H9 (cell line): ENCODE data around the gene TPRX1. TPM values are rescaled to one million over a fixed set of nuclear protein-coding genes. Genes with fewer than 3 reads are reported as not detected.

Source experiments
- DNase-seq: peaks from one replicate; pipeline ENCODE4 v3.0.0-alpha.2; 2017
- H2AFZ ChIP-seq: one replicate; pipeline ENCODE4 v1.6.1; 2013; ENCODE audit warnings: mild to moderate bottlenecking, low read length, control low read depth, moderate library complexity
- H2AK5ac ChIP-seq: 2 replicates; pipeline ENCODE4 v1.6.1; 2013; ENCODE audit warnings: low read length, control low read depth, mixed read lengths; ENCODE audit not compliant: insufficient read length
- H2BK120ac ChIP-seq: one replicate; pipeline ENCODE4 v1.6.1; 2013; ENCODE audit warnings: low read depth, mild to moderate bottlenecking, low read length, control low read depth, inconsistent platforms; ENCODE audit not compliant: poor library complexity, severe bottlenecking
- H2BK12ac ChIP-seq: 2 replicates; pipeline ENCODE4 v1.6.1; 2013; ENCODE audit warnings: low read length, control low read depth, mixed read lengths, low read depth; ENCODE audit not compliant: insufficient read length
- H2BK15ac ChIP-seq: 2 replicates; pipeline ENCODE4 v1.6.1; 2013; ENCODE audit warnings: low read depth, low read length, control low read depth
- H2BK20ac ChIP-seq: one replicate; pipeline ENCODE4 v1.6.1; 2013; ENCODE audit warnings: low read depth, mild to moderate bottlenecking, low read length, control low read depth, inconsistent platforms; ENCODE audit not compliant: poor library complexity, severe bottlenecking
- H2BK5ac ChIP-seq: 2 replicates; pipeline ENCODE4 v1.6.1; 2013; ENCODE audit warnings: low read length, control low read depth, mixed read lengths; ENCODE audit not compliant: insufficient read length
- H3K14ac ChIP-seq: 2 replicates; pipeline ENCODE4 v1.6.1; 2013; ENCODE audit warnings: low read length, control low read depth; ENCODE audit not compliant: insufficient read depth
- H3K18ac ChIP-seq: 2 replicates; pipeline ENCODE4 v1.6.1; 2013; ENCODE audit warnings: low read depth, mild to moderate bottlenecking, mixed read lengths, low read length, control low read depth; ENCODE audit not compliant: insufficient read length
- H3K23ac ChIP-seq: 2 replicates; pipeline ENCODE4 v1.6.1; 2013; ENCODE audit warnings: low read length, control low read depth, mixed read lengths, low read depth; ENCODE audit not compliant: insufficient read length
- H3K23me2 ChIP-seq: 2 replicates; pipeline ENCODE4 v1.6.1; 2013; ENCODE audit warnings: low read depth, mild to moderate bottlenecking, mixed read lengths, low read length, control low read depth; ENCODE audit not compliant: insufficient read length, poor library complexity, severe bottlenecking
- H3K27ac ChIP-seq: 2 replicates; pipeline ENCODE4 v1.5.1; 2013; ENCODE audit warnings: low read length, control low read depth, mixed read lengths, low read depth; ENCODE audit not compliant: insufficient read length
- H3K27me3 ChIP-seq: 2 replicates; pipeline ENCODE4 v1.6.1; 2013; ENCODE audit warnings: low read length, control low read depth, inconsistent platforms; ENCODE audit not compliant: insufficient read depth
- H3K4ac ChIP-seq: 2 replicates; pipeline ENCODE4 v1.6.1; 2013; ENCODE audit warnings: low read depth, mild to moderate bottlenecking, control low read depth, inconsistent platforms, low read length, moderate library complexity
- H3K4me1 ChIP-seq: 2 replicates; pipeline ENCODE4 v1.6.1; 2013; ENCODE audit warnings: low read length, control low read depth, inconsistent platforms; ENCODE audit not compliant: insufficient read depth
- H3K4me2 ChIP-seq: 2 replicates; pipeline ENCODE4 v1.6.1; 2013; ENCODE audit warnings: low read length, control low read depth, mixed read lengths; ENCODE audit not compliant: insufficient read length, insufficient read depth
- H3K56ac ChIP-seq: 2 replicates; pipeline ENCODE4 v1.6.1; 2013; ENCODE audit warnings: low read depth, mild to moderate bottlenecking, mixed read lengths, low read length, control low read depth; ENCODE audit not compliant: insufficient read length
- H3K79me1 ChIP-seq: 2 replicates; pipeline ENCODE4 v1.6.1; 2013; ENCODE audit warnings: low read depth, mild to moderate bottlenecking, moderate library complexity, low read length, control low read depth, inconsistent platforms; ENCODE audit not compliant: insufficient read depth, poor library complexity, severe bottlenecking
- H3K79me2 ChIP-seq: 2 replicates; pipeline ENCODE4 v1.6.1; 2013; ENCODE audit warnings: low read length, control low read depth, inconsistent platforms; ENCODE audit not compliant: insufficient read depth
- H3K9ac ChIP-seq: 2 replicates; pipeline ENCODE4 v1.6.1; 2013; ENCODE audit warnings: low read length, control low read depth, mixed read lengths; ENCODE audit not compliant: insufficient read length; ENCODE audit errors: extremely low read depth
- H3K9me3 ChIP-seq: one replicate; pipeline ENCODE4 v1.6.1; 2013; ENCODE audit warnings: low read depth, low read length, inconsistent platforms; ENCODE audit not compliant: control insufficient read depth
- H3T11ph ChIP-seq: one replicate; pipeline ENCODE4 v1.6.1; 2013; ENCODE audit warnings: mild to moderate bottlenecking, low read length, control low read depth, inconsistent platforms
- H4K20me1 ChIP-seq: one replicate; pipeline ENCODE4 v1.6.1; 2013; ENCODE audit not compliant: control insufficient read depth, insufficient read length, insufficient read depth
- H4K5ac ChIP-seq: 2 replicates; pipeline ENCODE4 v1.6.1; 2013; ENCODE audit warnings: low read depth, mild to moderate bottlenecking, mixed read lengths, low read length, control low read depth; ENCODE audit not compliant: insufficient read length
- H4K8ac ChIP-seq: replicated peaks from 2 replicates; pipeline ENCODE4 v1.6.1; 2013; ENCODE audit warnings: low read length, control low read depth, mixed read lengths, low read depth; ENCODE audit not compliant: insufficient read length
- H4K91ac ChIP-seq: 2 replicates; pipeline ENCODE4 v1.6.1; 2013; ENCODE audit warnings: low read depth, mild to moderate bottlenecking, moderate library complexity, mixed read lengths, low read length, control low read depth; ENCODE audit not compliant: insufficient read length
- H3K27ac Mint-ChIP-seq, 3 experiments: 2 replicates in 2 of 3; 3 replicates in 1 of 3; pipeline ENCODE4 v1.8.0; 2020 to 2021; ENCODE audit warnings: mixed read lengths in 3 of 3, mild to moderate bottlenecking in 1 of 3, moderate library complexity in 1 of 3
- H3K27me3 Mint-ChIP-seq: 2 replicates; pipeline ENCODE4 v1.8.0; 2021; ENCODE audit warnings: low read depth, mild to moderate bottlenecking, moderate library complexity, mixed read lengths
- H3K36me3 Mint-ChIP-seq, 3 experiments: 2 replicates in 2 of 3; 3 replicates in 1 of 3; pipeline ENCODE4 v1.8.0; 2020 to 2021; ENCODE audit warnings: low read depth in 3 of 3, mixed read lengths in 3 of 3; ENCODE audit not compliant: insufficient read depth in 1 of 3
- H3K4me1 Mint-ChIP-seq, 2 experiments: 2 replicates each; pipeline ENCODE4 v1.8.0; 2020; ENCODE audit warnings: mixed read lengths in 2 of 2
- H3K4me3 Mint-ChIP-seq, 2 experiments: 2 replicates in 1 of 2; 3 replicates in 1 of 2; pipeline ENCODE4 v1.8.0; 2020 to 2021; ENCODE audit warnings: mild to moderate bottlenecking in 2 of 2, mixed read lengths in 2 of 2, moderate library complexity in 1 of 2
- H3K9me3 Mint-ChIP-seq, 2 experiments: 2 replicates in 1 of 2; 3 replicates in 1 of 2; pipeline ENCODE4 v1.8.0; 2020; ENCODE audit warnings: mild to moderate bottlenecking in 2 of 2, mixed read lengths in 2 of 2, moderate library complexity in 1 of 2
- CTCF ChIP-seq: fragments of 200-600 bp; sonication (generic); conservative IDR thresholded peaks from 3 replicates; pipeline ENCODE4 v1.8.0; 2021; ENCODE audit warnings: antibody characterized with exemption, mild to moderate bottlenecking
- WGBS: extraction: QIAGEN DNeasy Blood & Tissue Kit; methylation state at CpG from one replicate; pipeline ENCODE4 v1.1.7; 2013; ENCODE audit warnings: missing lambda C conversion rate, low lambda C conversion rate, mixed read lengths; ENCODE audit not compliant: insufficient read length; ENCODE audit errors: extremely low coverage; 5-methylcytosine and 5-hydroxymethylcytosine counted together
- total RNA-seq: library from RNA; stranded (reverse); gene quantifications from 2 replicates; pipeline ENCODE4 v1.2.1, GENCODE V29; 2021

Gene TPRX1
- total RNA-seq, 1 experiment from 2014 or later = not detected

DNA sequence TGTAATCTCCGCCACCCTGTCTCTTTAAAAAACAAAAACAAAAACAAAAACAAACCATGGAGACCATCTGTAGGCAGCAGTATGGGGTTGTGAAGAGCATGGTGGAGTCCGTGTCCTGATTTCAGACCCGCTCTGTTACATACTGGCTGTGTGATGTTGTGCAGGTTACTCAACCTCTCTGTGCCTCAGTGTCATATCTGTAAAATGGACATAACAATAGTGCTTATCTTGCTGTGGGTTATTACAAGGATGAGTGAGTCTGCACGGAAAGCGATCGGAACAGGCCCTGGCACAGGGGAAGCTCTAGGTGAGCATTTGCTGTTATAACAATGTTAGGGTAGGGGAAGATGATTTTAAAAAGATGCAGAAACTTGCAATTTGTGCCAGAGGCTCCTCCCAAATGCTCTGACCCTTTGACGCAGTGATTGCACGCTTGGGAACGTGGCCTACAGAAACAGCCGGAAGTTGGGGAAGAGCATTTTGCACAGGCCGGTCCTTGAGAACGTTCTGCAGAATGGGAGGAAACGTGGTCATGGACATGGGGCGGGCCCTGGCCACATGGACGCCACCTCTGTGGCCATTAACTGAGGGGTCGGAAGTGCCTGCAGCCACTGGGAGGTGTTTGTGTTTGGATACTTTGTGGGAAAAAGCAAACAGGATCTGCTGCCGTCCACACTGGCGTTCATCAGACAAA lies 41.6 kb downstream of the TPRX1 start:
- Histone ChIP-seq H2BK12ac (no peak overlapping the region), H3K4me2 (no peak overlapping the region), H2BK15ac (no peak overlapping the region), H2AFZ (no peak overlapping the region), H3K27me3 (no peaks in the 10 kb centered on the region), H2BK5ac (no peak overlapping the region), H3K9me3 (no peaks in the 10 kb centered on the region), H3K4me1 (no peaks in the 10 kb centered on the region), H3K23me2 (no peaks in the 10 kb centered on the region), H4K20me1 (no peaks in the 10 kb centered on the region), H3K4ac (no peak overlapping the region), H3K18ac (no peak overlapping the region), H2BK120ac (no peak overlapping the region), H2BK20ac (no peak overlapping the region), H3K27ac (no peak overlapping the region), H3T11ph (no peak overlapping the region), H3K23ac (no peak overlapping the region), H4K91ac (no peak overlapping the region), H3K79me1 (no peaks in the 10 kb centered on the region), H4K5ac (no peak overlapping the region), H3K9ac (no peak overlapping the region), H4K8ac (no peak overlapping the region), H3K14ac (no peak overlapping the region), H3K56ac (no peak overlapping the region), H2AK5ac (no peak overlapping the region), H3K79me2 (no peaks in the 10 kb centered on the region)
- no peak for DNase-seq
- H3K4me1 Mint-ChIP-seq = peaks cover 7 to 9% of the 10 kb centered on the region in 2 experiments
- TF ChIP-seq CTCF = no peak
- peak overlapping the region in 2 of 3 experiments; percentile 14 to 30; a peak in 2 of 7 replicates for H3K27ac Mint-ChIP-seq
- H3K27me3 Mint-ChIP-seq = no peaks in the 10 kb centered on the region
- WGBS = no CpG with 5 or more reads among the region's 18 CpGs
- H3K4me3 Mint-ChIP-seq = no peak overlapping the region
- peaks cover 13 to 19% (median 17%) of the 10 kb centered on the region in 3 experiments; a peak in 6 of 7 replicates for H3K36me3 Mint-ChIP-seq
- H3K9me3 Mint-ChIP-seq = peaks cover 0 to 3% of the 10 kb centered on the region in 2 experiments; a peak in 1 of 5 replicates
